GM08714 (cell line): ENCODE results near the gene KIRREL1.

Experiments used
- H3K4me3 ChIP-seq: fragments of 200-500 bp; sonication (Bioruptor generic); 2 replicates; pipeline ENCODE4 v1.5.1; 2014; ENCODE audit warnings: mild to moderate bottlenecking, low read length, inconsistent platforms
- ZNF274 ChIP-seq: IDR thresholded peaks from 2 replicates; pipeline ENCODE4 v1.6.1; 2012; ENCODE audit warnings: mild to moderate bottlenecking, low read depth, low read length

Gene KIRREL1

DNA sequence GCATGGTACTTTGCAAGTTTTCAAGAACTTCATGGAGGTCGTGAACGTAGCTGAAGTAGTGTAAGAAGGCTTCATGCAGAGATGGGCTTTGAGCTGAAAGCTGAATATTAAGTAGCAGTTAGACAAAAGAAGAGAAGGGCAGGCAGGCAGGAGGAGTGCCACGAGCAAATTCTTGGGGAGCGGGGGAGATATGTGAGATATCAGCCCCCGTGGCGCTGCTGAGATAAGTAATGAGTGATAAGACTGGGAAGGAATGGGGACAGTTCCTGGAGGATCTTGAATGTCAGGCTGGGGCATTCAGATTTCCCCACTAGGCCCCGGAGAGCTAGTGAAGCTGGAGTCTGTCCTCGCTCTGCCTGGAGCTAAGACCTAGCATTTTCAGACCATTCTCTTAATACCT, 27.9 kb upstream of the KIRREL1 start:
- TF ChIP-seq ZNF274, result no peak
- no peak overlapping the region for H3K4me3 ChIP-seq

DNA sequence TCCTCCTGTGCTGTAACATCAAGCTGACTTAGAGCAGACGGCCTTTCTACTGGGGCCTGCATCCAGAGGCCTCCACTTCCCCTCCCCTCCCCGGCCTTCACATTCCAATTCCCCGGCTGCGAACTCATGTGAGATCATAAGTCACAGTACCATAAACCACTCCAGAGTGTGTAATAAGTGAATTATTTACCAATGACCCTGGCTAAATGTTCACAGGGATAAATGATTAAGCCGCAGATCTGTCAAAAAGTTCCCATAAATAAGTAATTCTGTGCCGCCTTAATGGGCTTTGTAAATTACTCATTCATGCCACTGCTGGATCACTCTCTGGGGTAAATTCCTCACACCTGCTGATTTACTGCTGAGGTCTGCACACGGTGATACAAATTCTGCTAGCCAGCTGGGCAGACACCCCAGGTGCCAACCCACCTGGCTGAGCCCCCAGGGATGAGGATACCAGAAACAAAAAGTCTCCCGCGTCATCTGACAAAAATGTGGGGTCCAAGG, 27.4 kb upstream of the KIRREL1 start:
- H3K4me3 ChIP-seq, result no peak overlapping the region
- no peak for TF ChIP-seq ZNF274

DNA sequence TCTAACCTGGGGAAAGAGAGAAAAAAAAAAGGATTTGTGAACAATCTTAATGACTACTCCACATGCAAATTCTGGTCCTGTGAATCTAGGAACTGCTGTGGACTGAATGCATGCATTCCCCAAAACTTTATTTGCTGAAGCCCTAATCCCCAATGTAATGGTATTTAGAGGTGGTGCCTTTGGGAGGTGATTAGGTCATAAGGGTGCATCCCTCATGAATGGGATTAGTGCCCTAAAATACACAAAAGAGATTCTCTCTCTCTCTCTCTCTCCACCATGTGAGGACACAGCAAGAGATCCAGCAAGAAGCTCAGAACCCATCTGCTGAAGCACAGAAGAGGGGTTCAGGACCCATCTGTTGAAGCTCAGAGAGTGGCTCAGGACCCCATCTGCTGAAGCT, 26.2 kb upstream of the KIRREL1 start:
- H3K4me3 ChIP-seq, result no peak overlapping the region
- no peak for TF ChIP-seq ZNF274

DNA sequence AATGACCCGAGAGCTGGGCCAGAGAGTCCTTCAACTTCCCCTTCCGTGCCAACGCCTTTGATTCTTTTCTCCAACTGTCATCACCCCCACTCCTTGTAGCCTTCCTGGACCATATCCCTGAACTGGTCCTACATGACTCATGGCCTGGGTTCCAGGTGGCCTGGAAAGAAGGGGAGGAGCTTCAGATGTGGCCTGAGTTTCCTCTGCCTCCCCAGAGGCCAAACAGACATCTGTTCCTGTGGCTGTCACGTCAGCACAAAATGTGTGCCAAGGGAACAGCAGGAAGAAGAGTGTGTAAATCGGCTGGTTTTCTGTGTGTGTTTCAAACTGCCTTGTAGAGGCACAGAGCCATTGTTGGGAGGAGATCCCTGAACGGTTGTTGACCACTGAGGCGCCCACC, 24.9 kb upstream of the KIRREL1 start:
- H3K4me3 ChIP-seq, result no peak overlapping the region
- TF ChIP-seq ZNF274, result no peak

DNA sequence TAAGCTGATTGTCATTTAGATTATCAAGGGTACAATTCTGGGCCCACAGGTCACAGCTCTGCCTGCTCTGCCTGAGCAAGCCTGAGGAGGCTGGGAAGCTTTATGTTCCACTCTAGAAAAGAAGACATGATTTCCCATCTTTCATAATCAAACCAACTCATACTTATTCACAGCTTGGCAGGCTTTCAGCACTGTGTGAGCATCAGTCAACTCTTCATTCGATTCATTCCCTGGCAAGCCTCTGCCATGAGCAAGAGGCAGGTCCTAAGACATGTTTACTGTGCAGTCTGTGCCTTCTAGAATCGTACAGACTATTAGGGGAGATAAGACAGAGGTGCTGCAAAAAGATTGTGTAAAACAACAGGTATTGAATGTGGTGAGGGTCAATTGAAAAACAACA, 24.5 kb upstream of the KIRREL1 start:
- TF ChIP-seq ZNF274, result no peak

DNA sequence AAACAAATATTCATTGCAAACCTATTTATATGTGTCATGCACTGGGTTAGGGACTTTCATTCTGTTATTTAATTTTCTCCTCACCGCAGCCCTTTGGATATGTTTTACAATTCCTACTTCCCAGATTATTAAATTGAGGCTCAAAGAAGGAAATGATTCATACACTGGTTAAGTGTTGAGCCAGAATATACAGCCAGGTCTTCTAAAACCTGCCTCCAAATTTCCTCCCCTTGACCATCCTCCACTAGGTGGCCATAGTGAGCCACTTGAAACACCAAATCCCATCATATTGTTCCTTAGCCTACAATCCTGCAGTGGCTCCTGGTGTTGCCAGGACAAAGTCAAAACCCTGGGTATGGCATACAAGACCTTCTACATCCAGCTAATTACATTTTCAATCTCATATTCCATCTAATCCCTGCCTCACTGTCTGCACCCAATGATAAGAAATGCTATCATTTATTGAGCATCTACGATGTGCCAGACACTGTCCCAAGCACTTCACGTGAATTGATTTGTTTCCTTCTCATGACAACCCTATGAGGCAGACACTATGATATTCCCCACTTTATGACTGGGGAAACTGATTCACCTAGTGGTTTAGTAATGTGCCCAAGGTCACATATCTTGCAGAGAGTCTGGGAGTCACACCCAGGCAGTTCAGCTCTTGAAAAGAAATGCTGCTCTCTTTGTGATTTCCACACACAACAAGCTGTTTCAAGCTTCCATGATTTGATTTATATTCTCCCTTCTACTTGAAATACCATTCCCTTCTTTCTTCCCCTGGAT, 23.6 kb upstream of the KIRREL1 start:
- H3K4me3 ChIP-seq, result no peak overlapping the region

More for the DNA sequence above, 24.5 kb upstream of the KIRREL1 start:
- no peak overlapping the region for H3K4me3 ChIP-seq

DNA sequence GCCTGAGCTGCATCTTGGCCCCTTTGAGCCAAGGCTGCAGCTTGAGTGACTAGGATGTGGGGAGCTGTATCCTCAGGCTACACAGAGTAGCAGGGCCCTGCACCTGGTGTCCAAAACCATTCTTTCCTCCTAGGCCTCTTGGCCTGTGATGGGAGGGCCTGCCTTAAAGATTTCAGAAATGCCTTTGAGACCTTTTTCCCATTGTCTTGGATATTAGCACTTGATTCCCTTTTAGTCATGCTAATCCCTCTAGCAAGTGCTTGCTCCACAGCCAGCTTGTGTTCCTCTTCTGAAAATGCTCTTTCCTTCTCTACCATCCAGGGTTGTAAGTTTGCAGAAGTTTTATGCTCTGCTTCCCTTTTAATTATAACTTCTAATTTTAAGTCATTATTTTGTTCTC, 21.7 kb upstream of the KIRREL1 start:
- H3K4me3 ChIP-seq, result no peak overlapping the region
- TF ChIP-seq ZNF274, result no peak

More for the DNA sequence above, 23.6 kb upstream of the KIRREL1 start:
- TF ChIP-seq ZNF274, result no peak

DNA sequence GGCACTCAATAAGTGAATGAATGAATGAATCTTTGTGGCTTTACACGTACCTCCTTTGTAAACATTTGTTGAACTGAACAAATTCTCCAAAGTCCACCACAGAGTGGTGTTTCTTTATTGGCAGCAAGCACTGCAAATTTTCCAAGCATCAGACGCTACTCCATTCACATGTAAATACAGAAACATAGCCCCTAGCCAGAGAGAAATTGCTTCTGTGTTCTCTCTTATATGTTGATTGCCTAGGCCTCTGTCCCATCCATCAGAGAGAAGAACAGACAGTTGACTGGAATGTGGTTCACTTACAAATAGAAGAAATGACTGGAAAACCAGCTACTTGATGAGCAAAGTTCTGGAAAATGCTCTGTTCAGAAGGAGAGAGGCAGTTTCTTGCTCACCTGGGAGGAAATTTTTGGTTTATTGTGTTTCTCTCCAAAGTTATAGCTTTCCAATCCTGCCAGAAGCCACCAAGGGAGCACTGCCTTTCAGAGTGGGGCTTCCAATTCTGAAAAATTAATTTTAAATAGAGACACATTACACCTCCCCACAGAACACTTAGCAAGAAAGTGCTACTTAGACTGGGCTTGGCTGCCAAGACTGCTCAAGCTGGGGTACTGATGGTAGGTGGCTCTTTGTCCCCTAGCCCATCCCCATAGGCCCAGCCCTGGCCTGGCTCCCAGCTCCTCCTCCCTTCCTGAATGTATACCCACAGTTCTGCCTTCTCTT, 18.1 kb upstream of the KIRREL1 start:
- TF ChIP-seq ZNF274, result no peak
- no peak overlapping the region for H3K4me3 ChIP-seq

DNA sequence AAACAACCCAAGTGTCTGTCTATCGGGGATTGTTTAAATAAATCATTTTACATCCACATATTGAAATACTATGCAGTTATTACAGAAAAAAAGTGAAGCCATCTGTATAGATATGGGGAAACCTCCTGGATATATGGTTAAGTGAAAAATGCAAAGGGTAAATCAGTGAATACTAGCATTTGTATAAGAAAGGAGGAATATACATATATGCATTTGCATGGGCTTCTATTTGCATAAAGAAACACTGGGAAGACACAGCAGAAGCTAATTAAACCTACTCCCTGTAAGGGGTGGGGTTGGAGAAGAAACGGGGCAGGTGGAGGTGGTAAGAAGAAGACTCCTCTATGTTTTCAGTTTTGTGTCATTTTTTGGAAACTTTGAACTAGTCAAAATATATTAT, 16.6 kb upstream of the KIRREL1 start:
- no peak for TF ChIP-seq ZNF274
- H3K4me3 ChIP-seq, result no peak overlapping the region

DNA sequence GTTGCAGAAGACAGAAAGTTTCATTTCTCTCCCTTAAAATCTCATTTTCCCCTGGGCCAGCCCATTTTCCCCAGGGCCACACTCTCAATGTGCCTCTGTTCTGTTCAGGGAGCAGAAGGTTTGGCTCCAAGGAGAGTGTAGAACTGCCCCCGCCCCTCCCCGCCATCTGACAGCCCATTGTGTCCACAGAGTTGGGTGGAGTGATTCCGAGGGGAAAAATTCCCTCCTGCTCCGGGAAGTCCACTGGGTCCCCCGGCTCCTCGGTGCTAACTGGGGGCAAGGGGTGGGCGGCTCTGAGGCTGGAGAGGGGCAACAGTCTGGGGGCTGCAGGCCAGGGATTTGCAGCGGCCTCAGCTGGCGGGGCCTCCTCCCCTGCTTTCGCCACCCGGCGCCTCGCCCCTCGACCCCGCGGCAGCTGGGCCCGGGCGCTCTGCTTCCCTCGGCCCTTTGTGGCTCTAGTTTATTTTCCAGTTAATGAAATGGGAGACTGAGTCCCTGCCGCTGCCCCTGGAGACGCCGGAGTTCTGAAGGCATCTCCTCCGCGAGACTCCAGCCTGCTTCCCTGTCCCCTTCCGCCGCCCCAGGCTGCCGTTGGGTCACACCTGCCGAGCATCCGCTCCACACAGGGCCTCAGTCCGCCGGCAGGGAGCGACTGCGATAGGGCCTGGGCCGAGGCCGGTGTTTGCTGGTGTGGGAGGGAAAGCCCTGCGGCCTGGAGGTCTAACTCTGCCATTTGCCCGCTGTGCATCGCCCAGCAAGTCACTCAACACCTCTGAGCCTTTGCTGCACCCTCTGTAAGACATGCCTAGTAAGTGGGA, 14.7 kb upstream of the KIRREL1 start:
- TF ChIP-seq ZNF274, result no peak
- no peak overlapping the region for H3K4me3 ChIP-seq

DNA sequence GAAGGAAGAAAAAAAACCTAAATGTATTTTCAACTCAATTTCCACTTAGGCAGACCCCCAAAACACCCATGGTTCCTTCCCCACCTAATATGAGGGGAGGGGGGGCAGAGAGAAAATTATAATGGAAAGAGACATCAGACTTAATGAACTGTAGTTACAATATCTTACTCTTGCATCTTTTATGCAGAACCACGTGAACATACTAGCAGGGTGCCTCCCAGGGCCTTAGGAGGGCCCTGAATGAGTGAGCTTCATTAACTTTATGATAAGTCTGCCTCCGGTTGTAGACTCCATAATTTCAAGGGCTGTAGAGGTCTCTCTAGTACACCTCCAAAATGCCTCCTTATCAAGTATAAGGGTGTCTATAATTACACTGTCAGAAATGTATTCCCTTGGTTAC, 11.3 kb upstream of the KIRREL1 start:
- no peak for TF ChIP-seq ZNF274
- H3K4me3 ChIP-seq, result no peak overlapping the region

DNA sequence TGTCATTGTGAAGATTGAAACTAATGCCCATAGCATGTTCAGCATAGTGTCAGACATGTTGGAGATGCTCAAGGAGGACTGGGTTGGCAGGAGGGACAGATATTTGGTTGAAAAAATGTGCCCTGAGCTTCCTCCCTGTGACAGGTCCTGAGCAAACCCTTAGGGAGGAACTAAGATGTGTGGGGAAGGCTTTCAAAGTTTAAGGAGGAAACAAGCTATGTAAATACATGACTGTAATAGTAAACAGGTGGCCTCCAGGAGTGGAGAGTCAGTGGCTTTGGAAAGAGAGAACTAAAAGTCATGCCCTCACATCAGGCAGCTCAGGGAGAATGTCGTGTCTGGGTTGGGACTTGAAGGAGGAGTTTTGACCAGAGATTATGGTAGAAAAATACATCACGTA, 9.7 kb upstream of the KIRREL1 start:
- no peak overlapping the region for H3K4me3 ChIP-seq
- TF ChIP-seq ZNF274, result no peak

DNA sequence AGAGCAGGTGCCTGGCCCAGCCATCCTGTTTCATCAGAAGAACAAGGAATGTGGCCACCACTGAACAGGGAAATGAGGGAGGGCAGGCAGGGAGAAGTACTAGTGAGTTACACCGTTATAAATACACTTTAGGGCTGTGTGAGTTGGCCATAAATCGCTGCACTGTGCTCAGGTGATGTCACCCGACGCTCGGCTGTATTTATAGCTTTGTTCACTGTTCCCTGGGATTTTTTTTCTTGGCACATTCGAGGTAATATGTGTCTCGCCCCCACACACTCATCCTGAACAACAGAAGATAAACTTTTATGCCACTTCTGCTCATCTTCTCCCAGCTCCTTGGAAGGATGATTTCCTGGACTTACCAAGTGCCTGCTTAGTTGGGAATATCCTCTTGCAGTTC, 9.0 kb upstream of the KIRREL1 start:
- TF ChIP-seq ZNF274, result no peak
- no peak overlapping the region for H3K4me3 ChIP-seq

DNA sequence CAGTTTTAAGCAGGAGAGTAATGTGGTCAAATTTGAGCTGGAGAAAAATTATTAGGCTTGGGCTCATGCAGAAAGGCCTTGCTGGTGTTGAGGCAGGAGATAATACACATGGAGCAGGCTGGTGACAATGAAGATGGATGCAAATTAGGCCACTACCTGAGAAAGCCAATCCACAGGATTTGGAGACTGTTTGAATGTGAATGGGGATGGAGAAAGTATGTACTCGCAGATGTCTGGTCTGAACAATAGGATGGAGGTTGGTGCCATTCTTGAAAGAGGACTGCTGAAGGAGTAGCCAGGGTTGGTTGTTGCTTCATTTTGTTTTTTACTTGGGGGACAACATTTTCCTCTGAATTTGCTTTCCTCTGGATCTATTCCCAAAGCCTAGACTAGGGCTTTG, 8.0 kb upstream of the KIRREL1 start:
- TF ChIP-seq ZNF274, result no peak
- H3K4me3 ChIP-seq, result no peak overlapping the region

DNA sequence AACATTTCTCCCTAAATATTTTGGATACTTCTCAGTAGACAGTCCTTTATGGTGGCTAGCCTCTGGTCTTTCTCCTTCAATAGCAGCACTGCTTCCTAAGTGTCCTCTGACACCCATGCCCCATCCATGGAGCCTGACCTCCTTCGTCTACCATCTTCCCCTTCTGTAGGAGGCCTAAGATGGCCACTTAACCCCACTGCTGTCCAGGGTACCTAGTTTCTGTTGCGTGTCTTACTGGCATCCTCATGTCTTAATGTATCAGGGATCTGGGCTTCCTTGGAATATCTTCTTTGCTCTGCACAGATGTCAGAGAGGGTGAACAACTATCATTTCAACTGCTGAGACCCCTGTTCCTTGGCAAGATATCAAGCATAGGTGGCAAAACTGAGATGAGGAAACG, 5.4 kb upstream of the KIRREL1 start:
- TF ChIP-seq ZNF274, result no peak
- H3K4me3 ChIP-seq, result no peak overlapping the region
